SK-N-SH (cell line): ENCODE results near the gene FRS3. TPM values are rescaled to one million over a fixed set of nuclear protein-coding genes. Genes with fewer than 3 reads are reported as not detected.

Experiments
- CTCF ChIA-PET: fragments of 300-600, 350-600 bp; formaldehyde crosslinking; extraction: SDS; loops from one replicate; lab custom pipeline; 2021; lab: Yijun Ruan, JAX
- POLR2A ChIA-PET: fragments of 350-600 bp; sonication (Branson Sonifier 250); formaldehyde crosslinking; extraction: SDS; loops from one replicate; lab custom pipeline; 2020; ENCODE audit warnings: antibody characterized with exemption, inconsistent platforms; lab: Yijun Ruan, JAX
- DNase-seq: peaks from one replicate; pipeline ENCODE4 v3.0.0; 2012
- H2AFZ ChIP-seq: fragments of 200-600 bp; sonication (generic); 2 replicates; pipeline ENCODE4 v1.8.1; 2016; ENCODE audit warnings: antibody characterized with exemption, mild to moderate bottlenecking, low read depth
- H3F3A ChIP-seq: fragments of 200-600 bp; sonication (generic); replicated peaks from 2 replicates; pipeline ENCODE3; 2016; ENCODE audit warnings: antibody characterized with exemption, mild to moderate bottlenecking; ENCODE audit not compliant: insufficient read depth
- H3K27ac ChIP-seq, 2 experiments: fragments of 200-500 bp in 1 of 2; fragments of 200-600 bp in 1 of 2; sonication (Bioruptor generic) in 1 of 2; sonication (generic), shearing (Covaris generic) in 1 of 2; 2 replicates each; pipeline versions ENCODE4 v1.5.1 to v1.6.1; 2014 to 2016; ENCODE audit warnings: low read depth in 2 of 2, inconsistent platforms in 1 of 2, low read length in 1 of 2, mild to moderate bottlenecking in 1 of 2, mixed read lengths in 1 of 2
- H3K27me3 ChIP-seq: fragments of 200-600 bp; sonication (generic), shearing (Covaris generic); 2 replicates; pipeline ENCODE4 v1.6.1; 2016; ENCODE audit warnings: mixed run types; ENCODE audit not compliant: insufficient read depth
- H3K36me3 ChIP-seq, 2 experiments: fragments of 200-500 bp in 1 of 2; fragments of 200-600 bp in 1 of 2; sonication (Bioruptor generic) in 1 of 2; sonication (generic) in 1 of 2; replicated peaks in 1 of 2; 2 replicates each; pipeline versions ENCODE3 to v1.5.1; 2014 to 2016; ENCODE audit warnings: low read length in 1 of 2, mild to moderate bottlenecking in 1 of 2; ENCODE audit not compliant: insufficient read depth in 2 of 2, control insufficient read depth in 1 of 2
- H3K4me1 ChIP-seq, 2 experiments: fragments of 200-500 bp in 1 of 2; fragments of 200-600 bp in 1 of 2; sonication (Bioruptor generic) in 1 of 2; sonication (generic), shearing (Covaris generic) in 1 of 2; 2 replicates each; pipeline versions ENCODE4 v1.5.1 to v1.6.1; 2014 to 2016; ENCODE audit warnings: low read depth in 1 of 2, low read length in 1 of 2, mixed run types in 1 of 2; ENCODE audit not compliant: insufficient read depth in 2 of 2, control insufficient read depth in 1 of 2
- H3K4me2 ChIP-seq: fragments of 200-600 bp; sonication (generic), shearing (Covaris generic); 2 replicates; pipeline ENCODE4 v1.6.1; 2017; ENCODE audit warnings: mixed run types
- H3K4me3 ChIP-seq, 2 experiments: fragments of 200-500 bp in 1 of 2; fragments of 200-600 bp in 1 of 2; sonication (Bioruptor generic) in 1 of 2; sonication (generic), shearing (Covaris generic) in 1 of 2; 2 replicates each; pipeline versions ENCODE4 v1.5.1 to v1.8.1; 2014 to 2016; ENCODE audit warnings: low read depth in 2 of 2, inconsistent platforms in 1 of 2, low read length in 1 of 2, mild to moderate bottlenecking in 1 of 2, mixed read lengths in 1 of 2, moderate library complexity in 1 of 2
- H3K79me2 ChIP-seq: fragments of 200-600 bp; sonication (generic); 2 replicates; pipeline ENCODE4 v1.8.1; 2017; ENCODE audit warnings: mild to moderate bottlenecking; ENCODE audit not compliant: insufficient read depth
- H3K9ac ChIP-seq: fragments of 200-600 bp; sonication (generic); 2 replicates; pipeline ENCODE4 v1.6.1; 2017; ENCODE audit warnings: mixed run types
- H3K9me2 ChIP-seq: fragments of 200-600 bp; sonication (generic); 2 replicates; pipeline ENCODE4 v1.6.1; 2017; ENCODE audit warnings: mixed run types
- H3K9me3 ChIP-seq: fragments of 200-600 bp; sonication (generic); 2 replicates; pipeline ENCODE4 v1.6.1; 2017; ENCODE audit warnings: mixed run types, mild to moderate bottlenecking, moderate library complexity
- H4K20me1 ChIP-seq: fragments of 200-600 bp; sonication (generic); 2 replicates; pipeline ENCODE4 v1.6.1; 2017; ENCODE audit warnings: mild to moderate bottlenecking, mixed run types; ENCODE audit not compliant: insufficient read depth
- ELF1 ChIP-seq: IDR thresholded peaks from 2 replicates; pipeline ENCODE4 v1.4.0; 2012
- FOSL2 ChIP-seq: IDR thresholded peaks from 2 replicates; pipeline ENCODE4 v1.4.0; 2012; ENCODE audit warnings: low read depth, mild to moderate bottlenecking, moderate library complexity, borderline replicate concordance
- GABPA ChIP-seq: IDR thresholded peaks from 2 replicates; pipeline ENCODE4 v1.4.0; 2012; ENCODE audit warnings: low read depth, mild to moderate bottlenecking
- GATA2 ChIP-seq: sonication (generic); formaldehyde crosslinking; IDR thresholded peaks from 2 replicates; pipeline ENCODE4 v1.5.0; 2020; ENCODE audit warnings: mild to moderate bottlenecking, missing genetic modification reagents
- MAX ChIP-seq: IDR thresholded peaks from 2 replicates; pipeline ENCODE4 v1.4.0; 2012; ENCODE audit warnings: low read depth
- MEF2A ChIP-seq: IDR thresholded peaks from 2 replicates; pipeline ENCODE4 v1.4.0; 2012; ENCODE audit warnings: low read depth, borderline replicate concordance
- NFIC ChIP-seq: IDR thresholded peaks from 2 replicates; pipeline ENCODE4 v1.4.0; 2012; ENCODE audit warnings: borderline replicate concordance
- NRF1 ChIP-seq: IDR thresholded peaks from 2 replicates; pipeline ENCODE4 v1.6.1; 2012; ENCODE audit warnings: low read depth, mild to moderate bottlenecking, low read length
- POLR2AphosphoS5 ChIP-seq: IDR thresholded peaks from 2 replicates; pipeline ENCODE4 v1.6.1; 2012; ENCODE audit warnings: low read depth, low read length
- RAD21 ChIP-seq: IDR thresholded peaks from 2 replicates; pipeline ENCODE4 v1.6.1; 2012; ENCODE audit warnings: mild to moderate bottlenecking, low read length
- RCOR1 ChIP-seq: fragments of 150-350 bp; IDR thresholded peaks from 2 replicates; pipeline ENCODE4 v1.6.1; 2017; ENCODE audit warnings: antibody characterized with exemption, low read length
- SIN3A ChIP-seq: IDR thresholded peaks from 2 replicates; pipeline ENCODE4 v1.6.1; 2012; ENCODE audit warnings: low read depth, mild to moderate bottlenecking, low read length, moderate library complexity, borderline replicate concordance
- SMC3 ChIP-seq: IDR thresholded peaks from 2 replicates; pipeline ENCODE4 v1.6.1; 2012; ENCODE audit warnings: low read depth, low read length, improper control_type of control experiment
- TCF12 ChIP-seq: IDR thresholded peaks from 2 replicates; pipeline ENCODE4 v1.4.0; 2012
- TEAD4 ChIP-seq: IDR thresholded peaks from 2 replicates; pipeline ENCODE4 v1.4.0; 2012; ENCODE audit warnings: mild to moderate bottlenecking, borderline replicate concordance; ENCODE audit not compliant: insufficient read depth
- USF1 ChIP-seq: IDR thresholded peaks from 2 replicates; pipeline ENCODE4 v1.4.0; 2012; ENCODE audit warnings: low read depth, borderline replicate concordance
- YY1 ChIP-seq: IDR thresholded peaks from 2 replicates; pipeline ENCODE4 v1.4.0; 2012; ENCODE audit warnings: low read depth, mild to moderate bottlenecking
- WGBS: methylation state at CpG from one replicate; pipeline ENCODE4 v1.1.6; 2017; ENCODE audit warnings: low lambda C conversion rate; 5-methylcytosine and 5-hydroxymethylcytosine counted together
- polyA plus RNA-seq, 3 experiments: library from polyadenylated mRNA; depleted of rRNA; stranded (reverse); fragments of >200 nt; gene quantifications; 2 replicates each; pipeline ENCODE4 v1.2.3, GENCODE V29; 2012
- TF ChIP-seq, protein P1 (sequence below): IDR thresholded peaks from 2 replicates; pipeline ENCODE4 v1.4.0; 2012; ENCODE audit warnings: low read depth, borderline replicate concordance
- TF ChIP-seq, protein P2 (sequence below): fragments of 150-350 bp; IDR thresholded peaks from 2 replicates; pipeline ENCODE4 v1.6.1; 2017; ENCODE audit warnings: antibody characterized with exemption, low read length, low read depth, borderline replicate concordance
- TF ChIP-seq, protein P3 (sequence below): IDR thresholded peaks from 2 replicates; pipeline ENCODE4; 2012
- TF ChIP-seq, protein P4 (sequence below): IDR thresholded peaks from 2 replicates; pipeline ENCODE4 v1.6.1; 2012; ENCODE audit warnings: mild to moderate bottlenecking, low read depth, low read length, moderate library complexity

Gene FRS3, protein sequence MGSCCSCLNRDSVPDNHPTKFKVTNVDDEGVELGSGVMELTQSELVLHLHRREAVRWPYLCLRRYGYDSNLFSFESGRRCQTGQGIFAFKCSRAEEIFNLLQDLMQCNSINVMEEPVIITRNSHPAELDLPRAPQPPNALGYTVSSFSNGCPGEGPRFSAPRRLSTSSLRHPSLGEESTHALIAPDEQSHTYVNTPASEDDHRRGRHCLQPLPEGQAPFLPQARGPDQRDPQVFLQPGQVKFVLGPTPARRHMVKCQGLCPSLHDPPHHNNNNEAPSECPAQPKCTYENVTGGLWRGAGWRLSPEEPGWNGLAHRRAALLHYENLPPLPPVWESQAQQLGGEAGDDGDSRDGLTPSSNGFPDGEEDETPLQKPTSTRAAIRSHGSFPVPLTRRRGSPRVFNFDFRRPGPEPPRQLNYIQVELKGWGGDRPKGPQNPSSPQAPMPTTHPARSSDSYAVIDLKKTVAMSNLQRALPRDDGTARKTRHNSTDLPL
- polyA plus RNA-seq (2012; rRNA removed): 7.5 and 8.6 TPM in 2 replicates
- 5.0 and 6.0 TPM in 2 replicates for polyA plus RNA-seq (2012; cell fraction: cytosol; rRNA removed)
- polyA plus RNA-seq (2012; cell fraction: nucleus; rRNA removed): 20.0 and 30.2 TPM in 2 replicates

GRCh38 chr6:41779788-41780550 is at the start of gene FRS3:
Gene FRS3, minus strand, starts transcription at chr6:41779900. Its CDS starts 2,913 bp downstream, at chr6:41776987.
- H3K9me3 ChIP-seq: no peaks in the 10 kb centered on the region
- H3K9me2 ChIP-seq: no peaks in the 10 kb centered on the region
- H3F3A ChIP-seq: no peaks in the 10 kb centered on the region
- no peaks in the 10 kb centered on the region for H3K27me3 ChIP-seq
- H3K27ac ChIP-seq: peak within 1 kb of the TSS; percentile 40 to 87; a peak in 3 of 4 replicates
- peak within 1 kb of the TSS; percentile 72 for H3K9ac ChIP-seq
- peak; percentile 99 for DNase-seq
- H2AFZ ChIP-seq: peak within 1 kb of the TSS; percentile 82
- POLR2A ChIA-PET: interaction anchor here (1.0 kb wide), 1 partner anchor 268 kb away, joined by 3 read pairs; no protein-coding TSS in a partner anchor
- H3K79me2 ChIP-seq: peaks cover 13% of the 10 kb centered on the region
- peaks cover 15 to 18% of the 10 kb centered on the region in 2 experiments for H3K36me3 ChIP-seq
- WGBS: under 1% methylated on average over 29 of the region's 73 CpGs
- H3K4me3 ChIP-seq: peak within 1 kb of the TSS; percentile 52 to 82
- CTCF ChIA-PET: interaction anchor here (0.8 to 8.9 kb wide), 3 partner anchors 45 to 265 kb away, joined by 4 to 118 read pairs (median 7); partner anchors contain the start of gene TFEB
- peaks cover 14% of the 10 kb centered on the region in 2 experiments; a peak in 2 of 4 replicates for H3K4me1 ChIP-seq
- peak within 1 kb of the TSS; percentile 99 for H3K4me2 ChIP-seq
- no peaks in the 10 kb centered on the region for H4K20me1 ChIP-seq
- TF ChIP-seq POLR2AphosphoS5: no peak; the same call in 1 of the 2 replicates
- no peak for TF ChIP-seq USF1
- TF ChIP-seq YY1: no peak
- TF ChIP-seq GABPA: peak; percentile 48; the same call in 1 of the 2 replicates
- no peak for TF ChIP-seq GATA2
- TF ChIP-seq, protein P1, sequence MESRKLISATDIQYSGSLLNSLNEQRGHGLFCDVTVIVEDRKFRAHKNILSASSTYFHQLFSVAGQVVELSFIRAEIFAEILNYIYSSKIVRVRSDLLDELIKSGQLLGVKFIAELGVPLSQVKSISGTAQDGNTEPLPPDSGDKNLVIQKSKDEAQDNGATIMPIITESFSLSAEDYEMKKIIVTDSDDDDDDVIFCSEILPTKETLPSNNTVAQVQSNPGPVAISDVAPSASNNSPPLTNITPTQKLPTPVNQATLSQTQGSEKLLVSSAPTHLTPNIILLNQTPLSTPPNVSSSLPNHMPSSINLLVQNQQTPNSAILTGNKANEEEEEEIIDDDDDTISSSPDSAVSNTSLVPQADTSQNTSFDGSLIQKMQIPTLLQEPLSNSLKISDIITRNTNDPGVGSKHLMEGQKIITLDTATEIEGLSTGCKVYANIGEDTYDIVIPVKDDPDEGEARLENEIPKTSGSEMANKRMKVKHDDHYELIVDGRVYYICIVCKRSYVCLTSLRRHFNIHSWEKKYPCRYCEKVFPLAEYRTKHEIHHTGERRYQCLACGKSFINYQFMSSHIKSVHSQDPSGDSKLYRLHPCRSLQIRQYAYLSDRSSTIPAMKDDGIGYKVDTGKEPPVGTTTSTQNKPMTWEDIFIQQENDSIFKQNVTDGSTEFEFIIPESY: no peak
- TF ChIP-seq MEF2A: no peak
- TF ChIP-seq TEAD4: no peak
- no peak for TF ChIP-seq FOSL2
- TF ChIP-seq, protein P2, sequence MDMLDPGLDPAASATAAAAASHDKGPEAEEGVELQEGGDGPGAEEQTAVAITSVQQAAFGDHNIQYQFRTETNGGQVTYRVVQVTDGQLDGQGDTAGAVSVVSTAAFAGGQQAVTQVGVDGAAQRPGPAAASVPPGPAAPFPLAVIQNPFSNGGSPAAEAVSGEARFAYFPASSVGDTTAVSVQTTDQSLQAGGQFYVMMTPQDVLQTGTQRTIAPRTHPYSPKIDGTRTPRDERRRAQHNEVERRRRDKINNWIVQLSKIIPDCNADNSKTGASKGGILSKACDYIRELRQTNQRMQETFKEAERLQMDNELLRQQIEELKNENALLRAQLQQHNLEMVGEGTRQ: no peak
- TF ChIP-seq TCF12: no peak
- peak; percentile 84 for TF ChIP-seq SMC3
- TF ChIP-seq, protein P3, sequence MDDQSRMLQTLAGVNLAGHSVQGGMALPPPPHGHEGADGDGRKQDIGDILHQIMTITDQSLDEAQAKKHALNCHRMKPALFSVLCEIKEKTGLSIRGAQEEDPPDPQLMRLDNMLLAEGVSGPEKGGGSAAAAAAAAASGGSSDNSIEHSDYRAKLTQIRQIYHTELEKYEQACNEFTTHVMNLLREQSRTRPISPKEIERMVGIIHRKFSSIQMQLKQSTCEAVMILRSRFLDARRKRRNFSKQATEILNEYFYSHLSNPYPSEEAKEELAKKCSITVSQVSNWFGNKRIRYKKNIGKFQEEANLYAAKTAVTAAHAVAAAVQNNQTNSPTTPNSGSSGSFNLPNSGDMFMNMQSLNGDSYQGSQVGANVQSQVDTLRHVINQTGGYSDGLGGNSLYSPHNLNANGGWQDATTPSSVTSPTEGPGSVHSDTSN: no peak
- no peak for TF ChIP-seq NFIC
- TF ChIP-seq, protein P4, sequence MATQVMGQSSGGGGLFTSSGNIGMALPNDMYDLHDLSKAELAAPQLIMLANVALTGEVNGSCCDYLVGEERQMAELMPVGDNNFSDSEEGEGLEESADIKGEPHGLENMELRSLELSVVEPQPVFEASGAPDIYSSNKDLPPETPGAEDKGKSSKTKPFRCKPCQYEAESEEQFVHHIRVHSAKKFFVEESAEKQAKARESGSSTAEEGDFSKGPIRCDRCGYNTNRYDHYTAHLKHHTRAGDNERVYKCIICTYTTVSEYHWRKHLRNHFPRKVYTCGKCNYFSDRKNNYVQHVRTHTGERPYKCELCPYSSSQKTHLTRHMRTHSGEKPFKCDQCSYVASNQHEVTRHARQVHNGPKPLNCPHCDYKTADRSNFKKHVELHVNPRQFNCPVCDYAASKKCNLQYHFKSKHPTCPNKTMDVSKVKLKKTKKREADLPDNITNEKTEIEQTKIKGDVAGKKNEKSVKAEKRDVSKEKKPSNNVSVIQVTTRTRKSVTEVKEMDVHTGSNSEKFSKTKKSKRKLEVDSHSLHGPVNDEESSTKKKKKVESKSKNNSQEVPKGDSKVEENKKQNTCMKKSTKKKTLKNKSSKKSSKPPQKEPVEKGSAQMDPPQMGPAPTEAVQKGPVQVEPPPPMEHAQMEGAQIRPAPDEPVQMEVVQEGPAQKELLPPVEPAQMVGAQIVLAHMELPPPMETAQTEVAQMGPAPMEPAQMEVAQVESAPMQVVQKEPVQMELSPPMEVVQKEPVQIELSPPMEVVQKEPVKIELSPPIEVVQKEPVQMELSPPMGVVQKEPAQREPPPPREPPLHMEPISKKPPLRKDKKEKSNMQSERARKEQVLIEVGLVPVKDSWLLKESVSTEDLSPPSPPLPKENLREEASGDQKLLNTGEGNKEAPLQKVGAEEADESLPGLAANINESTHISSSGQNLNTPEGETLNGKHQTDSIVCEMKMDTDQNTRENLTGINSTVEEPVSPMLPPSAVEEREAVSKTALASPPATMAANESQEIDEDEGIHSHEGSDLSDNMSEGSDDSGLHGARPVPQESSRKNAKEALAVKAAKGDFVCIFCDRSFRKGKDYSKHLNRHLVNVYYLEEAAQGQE: no peak
- no peak for TF ChIP-seq ELF1
- peak; percentile 57 for TF ChIP-seq MAX
- peak; percentile 85 for TF ChIP-seq RAD21
- peak; percentile 87; the same call in 1 of the 2 replicates for TF ChIP-seq SIN3A
- peak; percentile 52 for TF ChIP-seq NRF1
- TF ChIP-seq RCOR1: peak; percentile 75
